Loucy (cell line): ENCODE data around the gene NCOA7.

ENCODE experiments used
- H2AFZ ChIP-seq: fragments of 200-600 bp; sonication (generic); 2 replicates; pipeline ENCODE4 v1.6.0; 2016; ENCODE audit warnings: antibody characterized with exemption, mild to moderate bottlenecking, low read length, moderate library complexity
- H3F3A ChIP-seq: fragments of 200-600 bp; 2 replicates; pipeline ENCODE4 v1.6.0; 2016; ENCODE audit warnings: antibody characterized with exemption, low read depth, mild to moderate bottlenecking
- H3K27me3 ChIP-seq: fragments of 200-600 bp; sonication (generic); 2 replicates; pipeline ENCODE4 v1.6.1; 2014; ENCODE audit warnings: low read length, mild to moderate bottlenecking; ENCODE audit not compliant: insufficient read depth, poor library complexity, severe bottlenecking
- H3K36me3 ChIP-seq: fragments of 200-600 bp; sonication (generic); 2 replicates; pipeline ENCODE4 v1.6.1; 2016; ENCODE audit warnings: low read length; ENCODE audit not compliant: insufficient read depth
- H3K4me1 ChIP-seq: fragments of 200-600 bp; sonication (generic); 2 replicates; pipeline ENCODE4 v1.5.1; 2014; ENCODE audit warnings: low read length, mild to moderate bottlenecking; ENCODE audit not compliant: insufficient read depth, poor library complexity, severe bottlenecking
- H3K4me2 ChIP-seq: fragments of 200-600 bp; sonication (generic); 2 replicates; pipeline ENCODE4 v1.6.0; 2014; ENCODE audit warnings: antibody characterized with exemption, low read length, low read depth, mild to moderate bottlenecking; ENCODE audit not compliant: poor library complexity, severe bottlenecking
- H3K4me3 ChIP-seq: fragments of 200-600 bp; sonication (generic); 2 replicates; pipeline ENCODE4 v1.5.1; 2014; ENCODE audit warnings: low read length, mild to moderate bottlenecking, mixed read lengths; ENCODE audit not compliant: poor library complexity, severe bottlenecking
- H3K79me2 ChIP-seq: fragments of 200-600 bp; sonication (generic); 2 replicates; pipeline ENCODE4 v1.6.1; 2014; ENCODE audit warnings: low read length; ENCODE audit not compliant: insufficient read depth
- H3K9ac ChIP-seq: fragments of 200-600 bp; sonication (generic); 2 replicates; pipeline ENCODE4 v1.6.0; 2014; ENCODE audit warnings: mild to moderate bottlenecking, low read depth, low read length, moderate library complexity; ENCODE audit not compliant: poor library complexity, severe bottlenecking
- H3K9me2 ChIP-seq: fragments of 200-600 bp; sonication (generic); replicated peaks from 2 replicates; pipeline ENCODE4 v1.6.1; 2016; ENCODE audit warnings: low read depth, low read length, mixed read lengths
- H3K9me3 ChIP-seq: fragments of 200-600 bp; sonication (generic); 2 replicates; pipeline ENCODE4 v1.6.1; 2014; ENCODE audit warnings: mild to moderate bottlenecking, antibody characterized with exemption, low read length, low read depth; ENCODE audit not compliant: insufficient read depth
- H4K20me1 ChIP-seq: fragments of 200-600 bp; sonication (generic); 2 replicates; pipeline ENCODE4 v1.6.0; 2014; ENCODE audit warnings: antibody characterized with exemption, low read length, mild to moderate bottlenecking; ENCODE audit not compliant: insufficient read depth, poor library complexity, severe bottlenecking
- CTCF ChIP-seq: fragments of 200-600 bp; sonication (generic); conservative IDR thresholded peaks from 2 replicates; pipeline ENCODE4 v1.5.1; 2014; ENCODE audit warnings: mild to moderate bottlenecking, antibody characterized with exemption, low read length
- EZH2phosphoT487 ChIP-seq: fragments of 200-600 bp; IDR thresholded peaks from 2 replicates; pipeline ENCODE4 v1.6.1; 2018; ENCODE audit warnings: antibody characterized with exemption, mild to moderate bottlenecking, moderate library complexity, borderline replicate concordance

The NCOA7 gene

GRCh38 chr6:125886021-125886420 lies 95.3 kb downstream of the NCOA7 start:
- H3K36me3 ChIP-seq: peaks cover 36% of the 10 kb centered on the region; the same call in 1 of the 2 replicates
- H3K79me2 ChIP-seq: no peaks in the 10 kb centered on the region
- H3K4me2 ChIP-seq: no peak overlapping the region
- no peak for TF ChIP-seq EZH2phosphoT487
- TF ChIP-seq CTCF: no peak
- H3K27me3 ChIP-seq: no peaks in the 10 kb centered on the region
- no peaks in the 10 kb centered on the region for H3K9me2 ChIP-seq
- H3K4me1 ChIP-seq: peaks cover 38% of the 10 kb centered on the region
- H4K20me1 ChIP-seq: no peaks in the 10 kb centered on the region
- no peaks in the 10 kb centered on the region for H3K9me3 ChIP-seq
- no peak overlapping the region for H2AFZ ChIP-seq
- H3K4me3 ChIP-seq: no peak overlapping the region
- H3K9ac ChIP-seq: no peak overlapping the region
- peaks cover 13% of the 10 kb centered on the region for H3F3A ChIP-seq

GRCh38 chr6:125886914-125887313 lies 96.2 kb downstream of the NCOA7 start:
- Histone ChIP-seq H3K9me2 (no peaks in the 10 kb centered on the region), H3K9me3 (no peaks in the 10 kb centered on the region), H3K9ac (no peak overlapping the region), H3K36me3 (peaks cover 27% of the 10 kb centered on the region; the same call in 1 of the 2 replicates), H3K4me2 (no peak overlapping the region), H3K4me1 (peaks cover 38% of the 10 kb centered on the region), H3K4me3 (no peak overlapping the region), H3F3A (peaks cover 13% of the 10 kb centered on the region), H3K27me3 (no peaks in the 10 kb centered on the region), H4K20me1 (no peaks in the 10 kb centered on the region), H2AFZ (no peak overlapping the region), H3K79me2 (no peaks in the 10 kb centered on the region)
- no peak for TF ChIP-seq EZH2phosphoT487
- no peak for TF ChIP-seq CTCF

- no peaks in the 10 kb centered on the region for H3K9me3 ChIP-seq
- no peak overlapping the region for H2AFZ ChIP-seq
- no peak overlapping the region for H3K4me2 ChIP-seq
- no peaks in the 10 kb centered on the region for H3K9me2 ChIP-seq
- H3K27me3 ChIP-seq: no peaks in the 10 kb centered on the region
- no peak overlapping the region for H3K4me3 ChIP-seq
- no peaks in the 10 kb centered on the region for H4K20me1 ChIP-seq
- peaks cover 38% of the 10 kb centered on the region for H3K4me1 ChIP-seq
- peaks cover 13% of the 10 kb centered on the region for H3F3A ChIP-seq
- peaks cover 23% of the 10 kb centered on the region; the same call in 1 of the 2 replicates for H3K36me3 ChIP-seq
- no peak overlapping the region for H3K9ac ChIP-seq
- no peaks in the 10 kb centered on the region for H3K79me2 ChIP-seq
- TF ChIP-seq CTCF (no peak), EZH2phosphoT487 (no peak)
These were observed 96.6 kb downstream of the NCOA7 start for GRCh38 chr6:125887372-125887771.
